H9 (cell line): ENCODE results near the gene P2RY8. TPM values are rescaled to one million over a fixed set of nuclear protein-coding genes. Genes with fewer than 3 reads are reported as not detected.

Experiments
- DNase-seq: peaks from one replicate; pipeline ENCODE4 v3.0.0-alpha.2; 2017
- H2AFZ ChIP-seq: one replicate; pipeline ENCODE4 v1.6.1; 2013; ENCODE audit warnings: mild to moderate bottlenecking, low read length, control low read depth, moderate library complexity
- H2AK5ac ChIP-seq: 2 replicates; pipeline ENCODE4 v1.6.1; 2013; ENCODE audit warnings: low read length, control low read depth, mixed read lengths; ENCODE audit not compliant: insufficient read length
- H2BK120ac ChIP-seq: one replicate; pipeline ENCODE4 v1.6.1; 2013; ENCODE audit warnings: low read depth, mild to moderate bottlenecking, low read length, control low read depth, inconsistent platforms; ENCODE audit not compliant: poor library complexity, severe bottlenecking
- H2BK12ac ChIP-seq: 2 replicates; pipeline ENCODE4 v1.6.1; 2013; ENCODE audit warnings: low read length, control low read depth, mixed read lengths, low read depth; ENCODE audit not compliant: insufficient read length
- H2BK15ac ChIP-seq: 2 replicates; pipeline ENCODE4 v1.6.1; 2013; ENCODE audit warnings: low read depth, low read length, control low read depth
- H2BK20ac ChIP-seq: one replicate; pipeline ENCODE4 v1.6.1; 2013; ENCODE audit warnings: low read depth, mild to moderate bottlenecking, low read length, control low read depth, inconsistent platforms; ENCODE audit not compliant: poor library complexity, severe bottlenecking
- H2BK5ac ChIP-seq: 2 replicates; pipeline ENCODE4 v1.6.1; 2013; ENCODE audit warnings: low read length, control low read depth, mixed read lengths; ENCODE audit not compliant: insufficient read length
- H3K14ac ChIP-seq: 2 replicates; pipeline ENCODE4 v1.6.1; 2013; ENCODE audit warnings: low read length, control low read depth; ENCODE audit not compliant: insufficient read depth
- H3K18ac ChIP-seq: 2 replicates; pipeline ENCODE4 v1.6.1; 2013; ENCODE audit warnings: low read depth, mild to moderate bottlenecking, mixed read lengths, low read length, control low read depth; ENCODE audit not compliant: insufficient read length
- H3K23ac ChIP-seq: 2 replicates; pipeline ENCODE4 v1.6.1; 2013; ENCODE audit warnings: low read length, control low read depth, mixed read lengths, low read depth; ENCODE audit not compliant: insufficient read length
- H3K23me2 ChIP-seq: 2 replicates; pipeline ENCODE4 v1.6.1; 2013; ENCODE audit warnings: low read depth, mild to moderate bottlenecking, mixed read lengths, low read length, control low read depth; ENCODE audit not compliant: insufficient read length, poor library complexity, severe bottlenecking
- H3K27ac ChIP-seq: 2 replicates; pipeline ENCODE4 v1.5.1; 2013; ENCODE audit warnings: low read length, control low read depth, mixed read lengths, low read depth; ENCODE audit not compliant: insufficient read length
- H3K27me3 ChIP-seq: 2 replicates; pipeline ENCODE4 v1.6.1; 2013; ENCODE audit warnings: low read length, control low read depth, inconsistent platforms; ENCODE audit not compliant: insufficient read depth
- H3K4ac ChIP-seq: 2 replicates; pipeline ENCODE4 v1.6.1; 2013; ENCODE audit warnings: low read depth, mild to moderate bottlenecking, control low read depth, inconsistent platforms, low read length, moderate library complexity
- H3K4me1 ChIP-seq: 2 replicates; pipeline ENCODE4 v1.6.1; 2013; ENCODE audit warnings: low read length, control low read depth, inconsistent platforms; ENCODE audit not compliant: insufficient read depth
- H3K4me2 ChIP-seq: 2 replicates; pipeline ENCODE4 v1.6.1; 2013; ENCODE audit warnings: low read length, control low read depth, mixed read lengths; ENCODE audit not compliant: insufficient read length, insufficient read depth
- H3K56ac ChIP-seq: 2 replicates; pipeline ENCODE4 v1.6.1; 2013; ENCODE audit warnings: low read depth, mild to moderate bottlenecking, mixed read lengths, low read length, control low read depth; ENCODE audit not compliant: insufficient read length
- H3K79me1 ChIP-seq: 2 replicates; pipeline ENCODE4 v1.6.1; 2013; ENCODE audit warnings: low read depth, mild to moderate bottlenecking, moderate library complexity, low read length, control low read depth, inconsistent platforms; ENCODE audit not compliant: insufficient read depth, poor library complexity, severe bottlenecking
- H3K79me2 ChIP-seq: 2 replicates; pipeline ENCODE4 v1.6.1; 2013; ENCODE audit warnings: low read length, control low read depth, inconsistent platforms; ENCODE audit not compliant: insufficient read depth
- H3K9ac ChIP-seq: 2 replicates; pipeline ENCODE4 v1.6.1; 2013; ENCODE audit warnings: low read length, control low read depth, mixed read lengths; ENCODE audit not compliant: insufficient read length; ENCODE audit errors: extremely low read depth
- H3K9me3 ChIP-seq: one replicate; pipeline ENCODE4 v1.6.1; 2013; ENCODE audit warnings: low read depth, low read length, inconsistent platforms; ENCODE audit not compliant: control insufficient read depth
- H3T11ph ChIP-seq: one replicate; pipeline ENCODE4 v1.6.1; 2013; ENCODE audit warnings: mild to moderate bottlenecking, low read length, control low read depth, inconsistent platforms
- H4K20me1 ChIP-seq: one replicate; pipeline ENCODE4 v1.6.1; 2013; ENCODE audit not compliant: control insufficient read depth, insufficient read length, insufficient read depth
- H4K5ac ChIP-seq: 2 replicates; pipeline ENCODE4 v1.6.1; 2013; ENCODE audit warnings: low read depth, mild to moderate bottlenecking, mixed read lengths, low read length, control low read depth; ENCODE audit not compliant: insufficient read length
- H4K8ac ChIP-seq: replicated peaks from 2 replicates; pipeline ENCODE4 v1.6.1; 2013; ENCODE audit warnings: low read length, control low read depth, mixed read lengths, low read depth; ENCODE audit not compliant: insufficient read length
- H4K91ac ChIP-seq: 2 replicates; pipeline ENCODE4 v1.6.1; 2013; ENCODE audit warnings: low read depth, mild to moderate bottlenecking, moderate library complexity, mixed read lengths, low read length, control low read depth; ENCODE audit not compliant: insufficient read length
- H3K27ac Mint-ChIP-seq, 3 experiments: 2 replicates in 2 of 3; 3 replicates in 1 of 3; pipeline ENCODE4 v1.8.0; 2020 to 2021; ENCODE audit warnings: mixed read lengths in 3 of 3, mild to moderate bottlenecking in 1 of 3, moderate library complexity in 1 of 3
- H3K27me3 Mint-ChIP-seq: 2 replicates; pipeline ENCODE4 v1.8.0; 2021; ENCODE audit warnings: low read depth, mild to moderate bottlenecking, moderate library complexity, mixed read lengths
- H3K36me3 Mint-ChIP-seq, 3 experiments: 2 replicates in 2 of 3; 3 replicates in 1 of 3; pipeline ENCODE4 v1.8.0; 2020 to 2021; ENCODE audit warnings: low read depth in 3 of 3, mixed read lengths in 3 of 3; ENCODE audit not compliant: insufficient read depth in 1 of 3
- H3K4me1 Mint-ChIP-seq, 2 experiments: 2 replicates each; pipeline ENCODE4 v1.8.0; 2020; ENCODE audit warnings: mixed read lengths in 2 of 2
- H3K4me3 Mint-ChIP-seq, 2 experiments: 2 replicates in 1 of 2; 3 replicates in 1 of 2; pipeline ENCODE4 v1.8.0; 2020 to 2021; ENCODE audit warnings: mild to moderate bottlenecking in 2 of 2, mixed read lengths in 2 of 2, moderate library complexity in 1 of 2
- H3K9me3 Mint-ChIP-seq, 2 experiments: 2 replicates in 1 of 2; 3 replicates in 1 of 2; pipeline ENCODE4 v1.8.0; 2020; ENCODE audit warnings: mild to moderate bottlenecking in 2 of 2, mixed read lengths in 2 of 2, moderate library complexity in 1 of 2
- CTCF ChIP-seq: fragments of 200-600 bp; sonication (generic); conservative IDR thresholded peaks from 3 replicates; pipeline ENCODE4 v1.8.0; 2021; ENCODE audit warnings: antibody characterized with exemption, mild to moderate bottlenecking
- WGBS: extraction: QIAGEN DNeasy Blood & Tissue Kit; methylation state at CpG from one replicate; pipeline ENCODE4 v1.1.7; 2013; ENCODE audit warnings: missing lambda C conversion rate, low lambda C conversion rate, mixed read lengths; ENCODE audit not compliant: insufficient read length; ENCODE audit errors: extremely low coverage; 5-methylcytosine and 5-hydroxymethylcytosine counted together
- total RNA-seq: library from RNA; stranded (reverse); gene quantifications from 2 replicates; pipeline ENCODE4 v1.2.1, GENCODE V29; 2021

Gene P2RY8
- total RNA-seq, 1 experiment from 2014 or later, result not detected

DNA sequence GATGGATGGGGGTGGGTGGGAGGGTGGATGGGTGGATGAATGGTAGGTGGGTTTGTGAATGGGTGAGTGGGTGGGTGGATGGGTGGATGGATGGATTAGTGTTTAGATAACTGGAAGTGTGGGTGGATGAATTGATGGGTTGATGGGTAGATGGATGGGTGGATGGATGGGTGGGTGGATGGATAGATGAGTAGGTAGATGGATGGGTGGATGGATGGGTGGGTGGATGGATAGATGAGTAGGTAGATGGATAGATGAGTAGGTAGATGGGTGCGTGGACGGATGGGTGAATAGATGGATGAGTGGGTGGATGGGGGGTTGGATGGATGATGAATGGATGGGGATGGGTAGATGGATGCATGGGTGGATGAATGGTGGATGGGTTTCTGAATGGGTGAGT, 64.0 kb downstream of the P2RY8 start:
- 100% methylated on average over 2 of the region's 2 CpGs for WGBS
- no peaks in the 10 kb centered on the region for H3K23me2 ChIP-seq
- H3K4me1 ChIP-seq, result no peaks in the 10 kb centered on the region
- no peaks in the 10 kb centered on the region for H3K79me1 ChIP-seq
- H2AFZ ChIP-seq, result no peak overlapping the region
- no peak overlapping the region for H4K91ac ChIP-seq
- H3K27ac Mint-ChIP-seq, result no peak overlapping the region
- H3K9ac ChIP-seq, result no peak overlapping the region
- H4K8ac ChIP-seq, result no peak overlapping the region
- H2AK5ac ChIP-seq, result no peak overlapping the region
- H2BK12ac ChIP-seq, result no peak overlapping the region
- DNase-seq, result no peak
- H3K23ac ChIP-seq, result no peak overlapping the region
- H2BK15ac ChIP-seq, result no peak overlapping the region
- H3K4ac ChIP-seq, result no peak overlapping the region
- H3K9me3 ChIP-seq, result no peaks in the 10 kb centered on the region
- peaks cover 5% of the 10 kb centered on the region; the same call in 1 of the 2 replicates for H3K27me3 Mint-ChIP-seq
- H4K20me1 ChIP-seq, result no peaks in the 10 kb centered on the region
- no peak overlapping the region for H3K14ac ChIP-seq
- H2BK5ac ChIP-seq, result no peak overlapping the region
- peaks cover 4 to 8% of the 10 kb centered on the region in 2 experiments; a peak in 3 of 4 replicates for H3K4me1 Mint-ChIP-seq
- H3K4me2 ChIP-seq, result no peak overlapping the region
- TF ChIP-seq CTCF, result no peak
- H2BK20ac ChIP-seq, result no peak overlapping the region
- H3K4me3 Mint-ChIP-seq, result no peak overlapping the region
- no peaks in the 10 kb centered on the region for H3K27me3 ChIP-seq
- no peak overlapping the region for H3T11ph ChIP-seq
- peaks cover 2 to 26% of the 10 kb centered on the region in 2 experiments; a peak in 4 of 5 replicates for H3K9me3 Mint-ChIP-seq
- no peak overlapping the region for H2BK120ac ChIP-seq
- no peak overlapping the region for H4K5ac ChIP-seq
- no peak overlapping the region for H3K56ac ChIP-seq
- H3K36me3 Mint-ChIP-seq, result no peaks in the 10 kb centered on the region; a peak in 1 of 7 replicates
- no peak overlapping the region for H3K18ac ChIP-seq
- no peak overlapping the region for H3K27ac ChIP-seq
- no peaks in the 10 kb centered on the region for H3K79me2 ChIP-seq
